HG03342 (cell line): Measurements from ENCODE around the gene RCOR1.
"Not testable (repeated sequence)": the region's sequence is repeated elsewhere in the genome, so short reads cannot be mapped to it uniquely, and the experiment has no call there.

ENCODE experiments used
- ATAC-seq: cut with Tn5 transposase; IDR thresholded peaks from one replicate; pipeline ENCODE4 v1.9.1; 2021; ENCODE audit warnings: mild to moderate bottlenecking, moderate library complexity; ENCODE audit not compliant: unreplicated experiment

Gene RCOR1

DNA sequence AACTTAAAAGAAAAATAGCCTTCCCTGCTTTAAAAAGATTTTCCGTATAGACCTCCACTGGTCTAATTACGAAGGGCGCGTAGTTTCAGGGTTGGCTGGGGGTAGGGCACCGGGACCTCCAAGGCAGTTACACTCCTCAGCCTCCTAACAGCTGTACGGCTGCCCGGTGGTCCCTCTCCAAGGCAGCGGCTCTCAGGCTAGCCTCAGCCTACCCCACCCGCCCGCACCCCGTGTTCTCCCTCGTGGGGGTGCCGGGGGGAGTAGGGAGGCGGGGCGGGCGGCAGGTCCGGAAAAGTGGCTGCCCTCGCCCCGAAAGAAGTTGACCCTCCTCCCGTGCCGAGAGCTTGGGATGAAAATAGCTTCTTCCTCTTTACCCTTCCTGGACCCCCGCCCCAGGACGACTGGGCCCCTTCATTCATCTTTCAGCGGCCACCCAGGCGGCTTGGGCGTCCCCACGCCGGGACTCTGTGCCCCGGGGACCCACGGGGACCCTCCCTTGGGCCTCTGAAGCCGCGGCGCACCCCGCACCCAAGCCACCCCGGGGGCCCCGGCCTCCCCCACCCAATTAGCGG, 991 bp upstream of the RCOR1 start:
- ATAC-seq = no peak

DNA sequence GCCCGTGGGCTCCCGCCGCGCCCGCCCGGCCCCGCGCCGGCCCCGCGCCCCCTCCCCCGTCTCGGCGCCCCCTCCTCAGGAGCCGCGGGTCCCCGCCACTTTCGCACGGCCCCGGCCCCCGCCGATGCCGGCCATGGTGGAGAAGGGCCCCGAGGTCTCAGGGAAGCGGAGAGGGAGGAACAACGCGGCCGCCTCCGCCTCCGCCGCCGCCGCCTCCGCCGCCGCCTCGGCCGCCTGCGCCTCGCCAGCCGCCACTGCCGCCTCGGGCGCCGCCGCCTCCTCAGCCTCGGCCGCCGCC, 263 bp downstream of the RCOR1 start:
- ATAC-seq = peak; percentile 7

DNA sequence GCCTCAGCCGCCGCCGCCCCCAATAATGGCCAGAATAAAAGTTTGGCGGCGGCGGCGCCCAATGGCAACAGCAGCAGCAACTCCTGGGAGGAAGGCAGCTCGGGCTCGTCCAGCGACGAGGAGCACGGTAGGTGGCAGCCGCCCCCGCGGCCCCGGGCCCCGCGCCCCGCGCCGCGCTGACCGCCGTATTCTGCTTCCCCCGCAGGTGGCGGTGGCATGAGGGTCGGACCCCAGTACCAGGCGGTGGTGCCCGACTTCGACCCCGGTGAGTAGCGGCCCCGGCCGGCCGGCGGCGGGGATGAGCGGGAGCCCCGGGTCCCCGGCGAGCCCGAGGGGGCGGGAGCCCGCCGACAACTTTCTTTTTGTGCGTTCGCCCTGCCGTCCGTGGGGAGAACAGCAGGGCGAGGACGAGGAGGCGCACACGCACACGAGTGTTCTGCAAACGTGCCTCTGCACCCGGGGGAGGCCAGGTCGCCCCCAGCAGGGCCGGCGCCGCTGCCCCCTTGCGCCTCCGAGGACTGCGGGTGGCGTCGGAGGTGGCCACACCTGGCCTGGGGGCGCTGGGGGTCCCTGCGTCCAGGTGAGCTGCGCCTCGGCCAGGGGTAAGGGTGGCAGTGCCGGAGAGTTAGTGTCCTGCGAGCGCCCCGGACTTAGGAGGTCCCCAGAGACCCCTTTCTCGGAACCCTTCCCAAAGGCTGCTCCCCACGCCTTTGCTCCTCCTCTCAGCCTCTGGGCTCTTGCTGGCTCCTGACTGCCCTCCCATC, 794 bp downstream of the RCOR1 start:
- peak; percentile 15 for ATAC-seq

DNA sequence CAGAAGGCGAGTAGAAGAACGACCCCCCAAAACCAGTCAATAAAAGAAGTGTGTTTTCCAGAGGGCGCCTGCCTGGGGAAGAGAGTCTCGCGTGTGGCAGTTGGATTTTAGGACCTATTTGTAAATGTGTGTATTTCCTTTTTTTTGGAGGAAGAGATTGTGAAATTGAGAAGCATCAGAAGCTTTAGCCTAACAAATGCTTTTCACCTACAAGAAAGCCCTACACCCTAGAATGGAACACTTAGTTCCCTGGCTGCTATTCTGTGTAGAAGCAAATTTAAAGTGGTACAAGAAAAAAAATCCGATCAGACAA, 1.3 kb downstream of the RCOR1 start:
- no peak for ATAC-seq

DNA sequence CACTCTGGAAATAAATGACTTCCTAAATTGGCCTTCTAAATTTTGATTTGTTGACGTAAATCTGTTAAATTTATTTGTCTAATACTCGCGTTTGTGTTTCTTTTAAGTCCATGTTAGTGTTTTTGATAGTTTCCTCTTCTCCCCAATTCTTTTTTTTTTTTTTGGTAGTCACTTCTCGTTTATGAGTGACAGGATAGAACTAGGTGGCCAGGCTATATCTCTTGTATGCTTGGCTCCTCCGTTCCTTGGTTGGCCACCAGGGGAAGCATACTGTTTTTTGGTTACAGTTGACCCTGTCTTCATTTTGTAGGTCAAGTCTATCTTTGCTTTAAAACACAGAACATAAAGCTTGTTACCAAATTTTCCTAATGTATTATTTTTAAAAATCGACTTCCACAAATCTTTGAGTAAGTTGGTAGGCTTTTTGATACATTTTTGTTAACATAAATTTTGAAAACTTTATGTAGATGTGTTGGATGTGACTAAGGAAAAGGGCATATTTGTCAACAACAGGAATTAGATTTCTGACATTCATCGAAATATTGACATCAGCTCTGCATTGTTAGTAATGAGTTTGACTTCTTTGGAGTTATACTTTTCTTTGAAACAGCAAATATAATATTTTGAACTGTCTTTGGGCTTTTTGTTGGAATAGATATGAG, 2.2 kb downstream of the RCOR1 start:
- peak; percentile 29 for ATAC-seq

DNA sequence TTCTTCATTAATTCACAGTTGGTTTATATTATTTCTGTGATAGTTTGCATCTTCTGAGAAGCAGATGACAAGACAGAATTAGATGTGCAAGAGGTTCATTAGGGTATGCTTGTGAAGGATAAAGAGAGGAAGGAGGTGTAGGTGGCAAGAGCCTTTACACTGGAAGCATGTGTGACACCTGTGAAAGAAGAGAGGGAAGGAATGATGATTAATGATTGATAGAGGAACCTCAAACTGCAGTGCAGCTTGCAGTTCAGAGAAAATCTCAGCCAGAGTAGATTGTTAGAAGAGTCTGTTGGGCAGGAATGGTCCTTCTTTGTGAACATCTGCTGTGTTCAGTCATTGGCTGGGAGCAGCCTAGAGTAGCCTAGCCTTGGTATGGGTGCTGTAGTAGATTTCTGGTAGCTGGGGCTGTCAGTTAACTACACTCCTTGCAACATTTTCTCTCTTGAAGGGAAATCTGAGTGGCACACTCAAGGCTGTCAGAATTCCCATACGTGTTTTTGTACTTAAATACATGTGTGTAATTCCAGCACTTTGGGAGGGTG, 9.0 kb downstream of the RCOR1 start:
- no peak for ATAC-seq

DNA sequence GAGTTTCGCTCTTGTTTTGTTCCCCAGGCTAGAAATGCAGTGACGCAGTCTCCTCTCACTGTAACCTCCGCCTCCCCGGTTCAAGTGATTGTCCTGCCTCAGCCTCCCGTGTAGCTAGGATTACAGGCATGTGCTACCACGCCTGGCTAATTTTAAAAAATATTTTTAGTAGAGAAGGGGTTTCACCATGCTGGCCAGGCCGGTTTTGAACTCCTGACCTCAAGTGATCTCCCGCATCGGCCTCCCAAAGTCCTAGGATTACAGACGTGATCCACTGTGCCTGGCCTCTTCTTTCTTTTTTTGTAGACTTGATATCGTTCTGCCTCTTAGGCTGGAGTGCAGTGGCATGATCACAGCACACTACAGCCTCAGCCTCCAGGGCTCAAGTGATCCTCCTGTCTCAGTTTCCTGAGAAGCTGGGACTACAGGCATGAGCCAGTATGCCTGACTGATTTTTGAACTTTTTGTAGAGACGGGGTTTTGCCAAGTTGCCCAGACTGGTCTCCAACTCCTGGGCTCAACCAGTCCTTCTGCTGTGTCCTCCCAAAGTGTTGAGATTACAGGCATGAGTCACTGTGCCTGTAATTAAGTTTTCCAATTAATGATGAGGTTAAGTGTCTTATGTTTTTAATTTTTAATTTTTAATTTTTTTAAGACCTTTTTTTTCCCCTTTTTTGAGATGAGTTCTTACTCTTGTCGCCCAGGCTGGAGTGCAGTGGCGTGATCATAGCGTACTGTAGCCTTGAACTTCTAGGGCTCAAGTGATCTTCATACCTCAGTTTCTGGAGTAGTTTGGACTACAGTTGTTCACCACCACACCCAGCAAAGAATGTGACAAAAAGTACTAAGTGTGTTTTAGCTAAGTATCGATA, 10.2 kb downstream of the RCOR1 start:
- ATAC-seq = no peak

DNA sequence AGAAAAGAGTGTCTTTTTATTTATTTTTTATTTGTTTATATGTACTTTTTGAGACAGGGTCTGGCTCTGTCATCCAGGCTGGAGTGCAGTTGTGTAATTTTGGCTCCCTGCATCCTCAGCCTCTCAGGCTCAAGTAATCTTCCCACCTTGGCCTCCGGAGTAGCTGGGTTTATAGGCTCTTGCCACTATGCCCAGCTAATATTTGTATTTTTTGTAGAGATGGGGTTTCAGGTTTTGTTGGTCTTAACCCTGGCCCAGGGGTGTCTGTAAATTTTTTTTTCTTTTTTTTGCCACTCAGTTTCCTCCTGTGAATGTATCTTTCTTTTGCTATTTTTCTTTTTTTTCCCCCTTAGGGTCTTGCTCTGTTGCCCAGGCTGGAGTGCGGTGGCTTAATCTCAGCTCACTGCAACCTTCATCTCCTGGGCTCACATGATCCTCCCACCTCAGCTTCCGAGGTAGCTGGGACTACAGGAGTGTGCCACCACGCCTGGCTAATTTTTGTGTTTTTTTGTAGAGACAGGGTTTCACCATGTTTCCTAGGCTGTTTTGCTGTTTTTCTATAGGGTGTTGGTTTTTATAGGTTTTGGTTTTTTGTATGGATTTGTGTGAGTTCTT, 11.0 kb downstream of the RCOR1 start:
- no peak for ATAC-seq

DNA sequence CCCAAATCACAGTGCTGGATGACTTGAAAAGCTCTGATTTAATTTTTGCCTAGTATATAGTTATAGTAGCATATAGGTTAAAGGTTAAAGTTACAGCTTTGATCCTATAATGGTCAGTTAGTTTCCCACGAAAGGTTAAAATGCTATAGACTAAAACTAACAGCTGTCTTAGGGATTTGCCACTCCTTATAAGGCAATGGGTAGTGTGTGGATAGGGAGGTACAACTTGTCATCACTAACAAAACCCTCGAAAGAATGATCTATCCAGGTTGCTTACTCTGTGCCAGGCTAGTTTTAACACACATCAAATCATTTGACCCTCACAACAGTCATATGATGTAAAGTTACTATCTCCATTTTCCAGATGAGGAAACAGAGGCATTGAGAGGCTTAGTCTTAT, 11.7 kb downstream of the RCOR1 start:
- ATAC-seq = no peak

DNA sequence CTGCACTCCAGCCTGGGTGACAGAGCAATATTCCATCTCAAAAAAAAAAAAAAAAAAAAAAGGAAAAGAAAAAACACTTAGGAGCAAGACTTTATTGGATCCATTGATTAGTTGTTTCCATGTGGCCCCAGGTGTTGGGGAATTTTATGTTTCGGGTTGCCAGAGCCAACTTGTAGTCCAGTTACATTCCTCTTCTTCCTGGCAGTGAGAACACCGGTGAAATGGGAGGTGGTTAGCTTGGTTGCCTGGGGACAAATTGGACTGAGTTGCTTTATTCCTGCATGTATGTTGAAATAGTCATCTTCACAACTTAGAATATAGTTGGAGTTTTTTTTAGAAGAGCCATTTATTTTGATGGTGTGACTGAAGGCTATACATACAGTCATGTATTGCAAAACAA, 12.6 kb downstream of the RCOR1 start:
- no peak for ATAC-seq

DNA sequence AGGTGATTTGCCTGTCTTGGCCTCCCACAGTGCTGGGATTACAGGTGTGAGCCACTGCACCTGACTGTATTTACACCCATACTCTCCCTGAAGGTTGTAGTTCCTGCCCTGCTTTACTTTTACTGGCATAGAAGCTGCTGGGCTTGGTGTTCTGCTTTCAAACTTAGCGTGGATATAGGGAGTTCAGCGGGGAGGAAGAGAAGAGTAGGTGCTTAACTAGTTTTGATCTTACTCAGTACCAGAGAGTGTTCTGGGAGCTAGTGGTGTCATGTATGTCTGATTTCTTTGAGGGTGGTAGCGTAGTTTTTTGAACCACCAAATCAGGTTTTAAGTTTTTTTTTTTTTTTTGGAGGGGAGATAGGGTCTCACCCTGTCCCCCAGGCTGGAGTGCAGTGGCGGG, 13.8 kb downstream of the RCOR1 start:
- ATAC-seq = peak; percentile 44

DNA sequence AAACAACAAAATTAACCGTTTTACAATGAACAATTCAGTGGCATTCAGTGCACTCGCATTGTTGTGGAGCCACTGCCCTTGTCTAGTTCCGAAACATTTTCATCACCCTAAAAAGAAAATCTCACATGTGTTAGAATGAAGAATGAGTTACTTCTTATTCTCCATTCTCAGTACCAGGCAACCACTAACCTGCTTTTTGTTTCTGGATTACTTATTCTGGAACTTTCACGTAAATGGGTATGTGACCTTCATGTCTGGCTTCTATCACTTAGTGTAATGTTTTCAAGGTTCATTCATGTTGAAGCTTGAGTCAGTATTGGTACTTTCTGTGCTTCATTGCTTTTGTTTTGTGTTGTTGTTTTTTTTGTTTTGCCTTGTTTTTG, 15.6 kb downstream of the RCOR1 start:
- peak; percentile 54 for ATAC-seq

DNA sequence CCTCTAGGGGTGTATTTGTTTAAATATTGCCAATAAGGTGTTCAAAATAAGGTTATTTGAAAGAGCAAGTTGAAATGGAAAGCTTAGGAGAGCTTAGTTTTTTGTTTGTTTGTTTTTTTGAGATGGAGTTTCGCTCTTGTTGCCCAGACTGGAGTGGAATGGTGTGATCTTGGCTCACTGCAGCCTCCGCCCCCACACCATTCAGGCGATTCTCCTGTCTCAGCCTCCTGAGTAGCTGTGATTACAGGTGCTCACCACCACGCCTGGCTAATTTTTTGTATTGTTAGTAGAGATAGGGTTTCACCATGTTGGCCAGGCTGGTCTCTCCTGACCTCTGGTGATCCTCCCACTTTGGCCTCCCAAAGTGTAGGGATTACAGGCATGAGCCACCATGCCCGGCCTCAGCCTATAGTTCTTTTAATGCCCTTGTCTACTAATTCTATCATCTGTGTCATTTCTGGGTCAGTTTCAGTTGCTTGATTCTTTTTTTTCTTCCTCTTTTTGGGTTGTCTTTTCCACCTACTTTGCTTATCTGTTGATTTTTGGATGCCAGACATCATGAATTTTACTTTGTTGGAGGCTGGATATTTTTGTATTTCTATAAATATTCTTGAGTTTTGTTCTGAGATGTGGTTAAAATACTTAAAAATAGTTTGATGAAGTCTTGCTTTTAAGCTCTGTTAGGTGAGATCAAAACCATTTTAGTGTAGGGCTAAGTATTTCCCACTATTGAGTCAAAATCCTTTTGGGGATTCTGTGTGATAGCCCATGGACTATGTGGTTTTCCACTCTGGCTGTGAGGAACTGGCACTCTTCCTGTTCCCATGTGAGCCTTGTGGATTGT, 18.7 kb downstream of the RCOR1 start:
- no peak for ATAC-seq

DNA sequence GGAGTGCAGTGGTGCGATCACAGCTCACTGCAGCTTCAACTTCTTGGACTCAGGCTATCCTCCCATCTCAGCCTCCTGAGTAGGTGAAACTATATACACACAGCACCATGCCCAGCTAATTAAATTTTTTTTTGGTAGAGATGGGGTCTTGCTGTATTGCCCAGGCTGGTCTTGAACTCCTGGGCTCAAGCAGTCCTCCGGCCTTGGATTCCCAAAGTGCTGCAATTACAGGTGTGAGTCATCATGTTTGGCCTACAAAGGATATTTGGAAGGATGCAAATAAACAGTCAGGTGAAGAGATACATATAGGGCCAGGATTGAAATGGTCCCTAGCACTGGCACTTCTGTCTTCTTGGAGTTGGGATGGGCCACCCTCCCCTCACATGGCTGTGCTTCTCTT, 23.9 kb downstream of the RCOR1 start:
- no peak for ATAC-seq

DNA sequence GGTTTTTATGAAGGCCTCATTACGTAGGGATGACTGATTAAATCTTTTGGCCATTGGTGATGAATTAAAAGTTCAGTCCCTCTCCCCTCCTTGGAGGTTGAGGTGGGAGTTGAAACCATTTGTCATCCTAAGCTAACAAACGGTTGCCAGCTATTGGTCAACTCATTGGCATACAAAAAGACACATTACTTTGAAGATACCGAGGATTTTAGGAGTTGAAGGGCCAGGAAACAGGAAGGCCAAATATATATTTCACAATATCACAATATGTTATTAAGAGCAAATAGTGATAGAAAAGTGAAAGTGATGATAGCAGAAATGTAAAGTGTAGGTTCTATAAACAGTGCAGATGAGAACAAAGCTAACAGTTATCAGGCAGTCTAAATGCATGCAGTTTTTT, 24.4 kb downstream of the RCOR1 start:
- no peak for ATAC-seq

DNA sequence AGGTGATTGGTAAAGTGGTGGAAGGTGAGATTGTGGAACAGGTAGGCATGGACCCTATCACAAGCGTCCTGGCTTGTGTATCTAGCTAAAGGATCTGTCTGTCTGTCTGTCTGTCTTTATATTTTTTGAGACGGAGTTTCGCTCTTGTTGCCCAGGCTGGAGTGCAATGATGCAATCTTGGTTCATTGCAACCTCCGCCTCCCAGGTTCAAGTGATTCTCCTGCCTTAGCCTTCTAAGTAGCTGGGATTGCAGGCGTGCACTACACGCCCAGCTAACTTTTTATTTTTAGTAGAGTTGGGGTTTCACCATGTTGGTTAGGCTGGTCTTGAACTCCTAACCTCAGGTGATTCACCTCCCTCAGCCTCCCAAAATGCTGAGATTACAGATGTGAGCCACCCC, 26.6 kb downstream of the RCOR1 start:
- not testable (repeated sequence) for ATAC-seq

DNA sequence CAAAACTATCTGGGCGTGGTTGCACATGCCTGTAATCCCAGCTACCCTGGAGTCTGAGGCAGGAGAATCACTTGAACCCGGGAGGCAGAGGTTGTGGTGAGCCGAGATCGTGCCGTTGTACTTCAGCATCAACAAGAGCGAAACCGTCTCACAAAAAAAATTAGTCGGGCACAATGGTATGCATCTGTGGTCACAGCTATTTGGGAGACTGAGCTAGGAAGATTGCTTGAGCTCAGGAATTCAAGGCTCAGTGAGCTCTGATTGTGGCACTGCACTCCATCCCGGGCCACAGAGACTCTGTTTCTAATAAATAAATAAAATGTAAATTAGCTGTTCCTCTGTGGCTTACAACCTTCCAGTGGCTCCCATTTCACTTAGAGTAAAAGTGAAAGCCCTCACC, 28.0 kb downstream of the RCOR1 start:
- no peak for ATAC-seq

DNA sequence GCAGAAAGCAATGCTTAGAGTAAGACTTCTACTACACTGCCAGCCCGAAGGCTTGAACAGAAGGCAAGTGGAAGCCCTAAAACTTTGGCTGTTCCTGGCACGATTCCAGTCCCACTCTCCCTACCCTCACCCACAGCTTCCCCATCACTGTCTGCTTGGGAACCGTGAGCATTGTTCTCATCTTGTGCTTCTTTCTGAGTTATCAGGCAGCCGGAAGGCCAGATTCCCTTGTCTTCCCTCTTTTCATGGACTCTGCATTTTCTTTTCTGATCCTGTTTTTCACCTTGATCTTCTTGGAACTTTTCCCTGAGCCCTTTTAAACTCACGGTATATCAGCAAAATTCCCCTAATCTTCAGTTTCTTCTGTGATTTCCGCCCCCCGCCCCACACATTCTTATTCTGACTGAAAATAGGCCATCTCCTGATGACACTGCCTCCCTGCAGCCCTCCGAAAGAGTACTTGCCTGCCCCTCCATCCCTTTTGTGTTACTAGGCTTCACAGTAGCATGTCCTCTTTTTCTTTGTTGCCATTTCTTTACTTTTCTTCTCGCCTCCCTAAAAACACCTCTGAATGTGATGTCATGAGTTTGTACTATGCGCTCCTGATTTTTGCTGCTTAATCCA, 29.9 kb downstream of the RCOR1 start:
- no peak for ATAC-seq

DNA sequence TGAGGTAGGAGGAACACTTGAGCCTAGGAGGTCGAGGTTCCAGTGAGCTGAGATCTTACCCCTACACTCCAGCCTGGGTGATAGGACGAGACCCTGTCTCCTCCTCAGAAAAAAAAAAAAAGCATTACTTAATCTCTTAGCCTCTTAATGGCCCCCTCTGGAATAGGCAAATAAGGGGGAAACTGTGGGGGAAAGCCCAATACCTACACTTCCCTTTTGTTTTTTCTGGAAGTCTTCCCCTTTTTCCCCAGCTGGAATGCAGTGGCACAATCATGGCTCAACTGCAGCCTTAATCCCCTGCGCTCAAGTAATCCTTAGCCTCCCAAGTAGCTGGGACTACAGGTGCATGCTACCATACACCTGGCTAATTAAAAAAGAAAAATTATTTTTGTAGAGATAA, 32.2 kb downstream of the RCOR1 start:
- no peak for ATAC-seq
